Natural killer cell (primary cell): ENCODE results near the gene TRRAP. TPM values are rescaled to one million over a fixed set of nuclear protein-coding genes. Genes with fewer than 3 reads are reported as not detected.
A peak's percentile ranks its signal among the peaks of the same experiment; 100 is the strongest.

Source experiments
- ATAC-seq, 3 donors: fragments of 150-1000 bp in 2 of 3; fragments of 200-7000 bp in 1 of 3; cut with Tn5 transposase; 1 replicate in 1 of 3; 2 replicates in 2 of 3; pipeline ENCODE4 v1.10.0; 2021; ENCODE audit warnings: mild to moderate bottlenecking in 2 of 3, moderate library complexity in 2 of 3
- DNase-seq, 2 donors: peaks; one replicate each; pipeline versions ENCODE4 v3.0.0 to v3.0.0-alpha.2; 2013 to 2021; ENCODE audit warnings: mixed read lengths in 1 of 2
- H3K27ac ChIP-seq: one replicate; pipeline ENCODE4 v1.5.1; 2013; ENCODE audit warnings: mild to moderate bottlenecking, low read length
- H3K27me3 ChIP-seq: one replicate; pipeline ENCODE4 v1.6.1; 2013; ENCODE audit warnings: low read length; ENCODE audit not compliant: control insufficient read depth, insufficient read depth
- H3K36me3 ChIP-seq: one replicate; pipeline ENCODE4 v1.6.1; 2013; ENCODE audit warnings: low read length; ENCODE audit not compliant: control insufficient read depth, insufficient read depth
- H3K4me1 ChIP-seq: one replicate; pipeline ENCODE4 v1.6.1; 2013; ENCODE audit warnings: low read length; ENCODE audit not compliant: control insufficient read depth, insufficient read depth
- H3K4me3 ChIP-seq: one replicate; pipeline ENCODE4 v1.5.1; 2013; ENCODE audit warnings: low read length
- H3K9me3 ChIP-seq: one replicate; pipeline ENCODE4 v1.6.1; 2013; ENCODE audit warnings: low read length; ENCODE audit not compliant: control insufficient read depth, insufficient read depth
- H3K27ac Mint-ChIP-seq, 2 donors: one replicate each; pipeline ENCODE4 v1.8.0; 2022; ENCODE audit warnings: mild to moderate bottlenecking in 2 of 2, mixed read lengths in 2 of 2, moderate library complexity in 1 of 2
- H3K27me3 Mint-ChIP-seq, 2 donors: one replicate each; pipeline ENCODE4 v1.8.0; 2022; ENCODE audit warnings: low read depth in 2 of 2, mixed read lengths in 2 of 2
- H3K36me3 Mint-ChIP-seq: one replicate; pipeline ENCODE4 v1.8.0; 2022; ENCODE audit warnings: mixed read lengths
- H3K4me1 Mint-ChIP-seq, 2 donors: one replicate each; pipeline ENCODE4 v1.8.0; 2022; ENCODE audit warnings: mixed read lengths in 2 of 2
- H3K4me3 Mint-ChIP-seq: one replicate; pipeline ENCODE4 v1.8.0; 2022; ENCODE audit warnings: mild to moderate bottlenecking, moderate library complexity, mixed read lengths
- H3K9me3 Mint-ChIP-seq, 2 donors: one replicate each; pipeline ENCODE4 v1.8.0; 2022; ENCODE audit warnings: mixed read lengths in 2 of 2
- CTCF ChIP-seq: fragments of 200-600 bp; IDR thresholded peaks from one replicate; pipeline ENCODE4 v1.8.0; 2022; ENCODE audit warnings: antibody characterized with exemption
- WGBS: methylation state at CpG from one replicate; pipeline ENCODE4 v1.1.7; 2013; ENCODE audit warnings: missing lambda C conversion rate; ENCODE audit not compliant: insufficient coverage; 5-methylcytosine and 5-hydroxymethylcytosine counted together
- intact Hi-C: fragments of 100-400 bp; cut with micrococcal nuclease; formaldehyde crosslinking; loops from one replicate; pipeline ENCODE4 v1.14.2; 2022
- total RNA-seq, 4 donors: library from RNA; stranded (reverse); fragments of 120-200 nt in 1 of 4; gene quantifications; one replicate each; pipeline versions ENCODE4 v1.2.3 to v1.2.4, GENCODE V29; 2013 to 2022

TRRAP gene
- total RNA-seq, 3 donors from 2014 or later (not counting 1 experiment from before 2014, with no cell fraction given): 45.4 to 62.9 (median 62.4) TPM

- no peak for TF ChIP-seq CTCF
- Mint-ChIP-seq H3K27me3 (no peaks in the 10 kb centered on the region), H3K36me3 (peaks cover 15% of the 10 kb centered on the region), H3K4me1 (peaks cover 0 to 4% of the 10 kb centered on the region in 2 donors), H3K27ac (no peak overlapping the region), H3K9me3 (no peaks in the 10 kb centered on the region), H3K4me3 (no peak overlapping the region)
- intact Hi-C loops: no loop called here
- Histone ChIP-seq H3K4me1 (no peaks in the 10 kb centered on the region), H3K36me3 (peaks cover 22% of the 10 kb centered on the region), H3K27ac (no peak overlapping the region), H3K4me3 (no peak overlapping the region), H3K27me3 (no peaks in the 10 kb centered on the region), H3K9me3 (no peaks in the 10 kb centered on the region)
- no peak for DNase-seq
- ATAC-seq: no peak
- 98% methylated on average over 12 of the region's 12 CpGs for WGBS
Measured at GRCh38 chr7:99019523-99020412, 141.4 kb downstream of the TRRAP start.

- Histone ChIP-seq H3K9me3 (no peaks in the 10 kb centered on the region), H3K27me3 (no peaks in the 10 kb centered on the region), H3K36me3 (peaks cover 19% of the 10 kb centered on the region), H3K4me3 (no peak overlapping the region), H3K27ac (no peak overlapping the region), H3K4me1 (no peaks in the 10 kb centered on the region)
- no peak for TF ChIP-seq CTCF
- Mint-ChIP-seq H3K27ac (no peak overlapping the region), H3K4me3 (no peak overlapping the region), H3K36me3 (peaks cover 13% of the 10 kb centered on the region), H3K4me1 (peaks cover 0 to 4% of the 10 kb centered on the region in 2 donors), H3K27me3 (no peaks in the 10 kb centered on the region), H3K9me3 (no peaks in the 10 kb centered on the region)
- 100% methylated on average over 3 of the region's 3 CpGs for WGBS
- ATAC-seq (no peak), DNase-seq (no peak)
- intact Hi-C loops: no loop called here
Measured at GRCh38 chr7:99020413-99020715, 142.0 kb downstream of the TRRAP start.

- Mint-ChIP-seq H3K4me1 (peaks cover 0 to 4% of the 10 kb centered on the region in 2 donors), H3K36me3 (no peaks in the 10 kb centered on the region), H3K27me3 (no peaks in the 10 kb centered on the region), H3K4me3 (no peak overlapping the region), H3K27ac (peak overlapping the region in 1 of 2 donors; percentile 1), H3K9me3 (no peaks in the 10 kb centered on the region)
- TF ChIP-seq CTCF: no peak
- peaks cover 16% of the 10 kb centered on the region for H3K36me3 ChIP-seq
- ATAC-seq (no peak), DNase-seq (no peak)
- H3K27me3 ChIP-seq: no peaks in the 10 kb centered on the region
- H3K27ac ChIP-seq: no peak overlapping the region
- H3K4me3 ChIP-seq: no peak overlapping the region
- WGBS: 84% methylated on average over 3 of the region's 3 CpGs
- intact Hi-C loops: no loop called here
- H3K4me1 ChIP-seq: no peaks in the 10 kb centered on the region
- no peaks in the 10 kb centered on the region for H3K9me3 ChIP-seq
Measured at GRCh38 chr7:99021941-99022560, 143.7 kb downstream of the TRRAP start.
